H1 (cell line): ENCODE results near the gene HSD17B4. TPM values are rescaled to one million over a fixed set of nuclear protein-coding genes. Genes with fewer than 3 reads are reported as not detected.
A peak's percentile ranks its signal among the peaks of the same experiment; 100 is the strongest.

Source experiments
- ASH2L ChIP-seq: fragments of 200-600, 300-600 bp; sonication (generic); IDR thresholded peaks from one replicate; pipeline ENCODE4 v1.7.1; 2017; ENCODE audit warnings: low read length
- BRCA1 ChIP-seq: IDR thresholded peaks from 2 replicates; pipeline ENCODE4 v1.6.1; 2012; ENCODE audit warnings: low read depth, low read length, improper control_type of control experiment
- CTCF ChIP-seq, 3 experiments: IDR thresholded peaks; 1 replicate in 2 of 3; 2 replicates in 1 of 3; pipeline versions ENCODE4 v1.5.1 to v1.6.1; 2011; ENCODE audit warnings: low read length in 3 of 3, mild to moderate bottlenecking in 3 of 3, inconsistent platforms in 2 of 3, low read depth in 1 of 3, moderate library complexity in 1 of 3; ENCODE audit not compliant: insufficient read depth in 1 of 3; ENCODE audit errors: control extremely low read depth in 1 of 3
- E2F6 ChIP-seq: IDR thresholded peaks from 2 replicates; pipeline ENCODE4 v1.6.1; 2012; ENCODE audit warnings: inconsistent platforms
- SP4 ChIP-seq: IDR thresholded peaks from 2 replicates; pipeline ENCODE4 v1.6.1; 2012; ENCODE audit warnings: low read length, inconsistent platforms
- polyA plus RNA-seq, 7 experiments: library from polyadenylated mRNA; depleted of rRNA in 3 of 7; stranded (reverse) in 5 of 7; unstranded in 2 of 7; fragments of >200 nt in 5 of 7; fragments of 200-250 nt in 2 of 7; gene quantifications; 1 replicate in 5 of 7; 2 replicates in 1 of 7; 4 replicates in 1 of 7; pipeline versions ENCODE4 v1.2.1 to v1.2.3, GENCODE V29; 2011 to 2013; ENCODE audit warnings: missing spikeins in 2 of 7, mixed read lengths in 2 of 7
- total RNA-seq: library from RNA; stranded (reverse); fragmentation: NEBNext Ultra II Directional; extraction: Animal tissue kit (Norgen Biotek cat#: 25700); gene quantifications from 2 replicates; pipeline ENCODE4 v1.2.1, GENCODE V29; 2021

Gene HSD17B4
- total and polyA plus RNA-seq, 2 of the 8 experiments (the other 6 are each of a cell fraction or from before 2014, with no cell fraction given), result 305 to 369 TPM

- TF ChIP-seq CTCF (IDR thresholded peaks at IDR 0.05; ENCODE audit: control extremely low read depth in 1 of 3, insufficient read depth in 1 of 3, low read depth in 1 of 3, low read length in 3 of 3) (peak; percentile 36 to 88 (median 66)), E2F6 (no peak), ASH2L (peak; percentile 85), SP4 (no peak), BRCA1 (no peak)
These were observed 40.7 kb upstream of the HSD17B4 start (continued) for GRCh38 chr5:119411361-119412278.
